CD4-positive, alpha-beta T cell treated with Interleukin-15 for 1 hour (primary cell): ENCODE measurements around the gene POU6F2.

Experiments used
- DNase-seq: peaks from one replicate; pipeline ENCODE4 v3.0.0-alpha.2; 2020

The POU6F2 gene

GRCh38 chr7:39265641-39266591, 288.2 kb downstream of the POU6F2 start:
- no peak for DNase-seq

- no peak for DNase-seq
Observed at GRCh38 chr7:39269034-39269433, 291.3 kb downstream of the POU6F2 start.

GRCh38 chr7:39270018-39270417, 292.3 kb downstream of the POU6F2 start:
- no peak for DNase-seq

- no peak for DNase-seq
Observed at GRCh38 chr7:39271402-39271801, 293.7 kb downstream of the POU6F2 start.

- DNase-seq = no peak
Observed at GRCh38 chr7:39272111-39272510, 294.4 kb downstream of the POU6F2 start.

- no peak for DNase-seq
Observed at GRCh38 chr7:39272691-39273090, 295.0 kb downstream of the POU6F2 start.

- no peak for DNase-seq
Observed at GRCh38 chr7:39280337-39280736, 302.6 kb downstream of the POU6F2 start.

GRCh38 chr7:39285256-39285655, 307.5 kb downstream of the POU6F2 start:
- DNase-seq = no peak

- no peak for DNase-seq
Observed at GRCh38 chr7:39288303-39288702, 310.6 kb downstream of the POU6F2 start.

- no peak for DNase-seq
Observed at GRCh38 chr7:39291628-39292410, 314.1 kb downstream of the POU6F2 start.

- DNase-seq = no peak
Observed at GRCh38 chr7:39293056-39293823, 315.5 kb downstream of the POU6F2 start.

- DNase-seq = no peak
Observed at GRCh38 chr7:39294022-39294421, 316.3 kb downstream of the POU6F2 start.

GRCh38 chr7:39295796-39296195, 318.1 kb downstream of the POU6F2 start:
- DNase-seq = no peak

- DNase-seq = no peak
Observed at GRCh38 chr7:39299695-39300094, 322.0 kb downstream of the POU6F2 start.

- DNase-seq = no peak
Observed at GRCh38 chr7:39300276-39300675, 322.6 kb downstream of the POU6F2 start.

- no peak for DNase-seq
Observed at GRCh38 chr7:39301543-39301942, 323.8 kb downstream of the POU6F2 start.

- DNase-seq = no peak
Observed at GRCh38 chr7:39304178-39304577, 326.5 kb downstream of the POU6F2 start.

- no peak for DNase-seq
Observed at GRCh38 chr7:39304668-39305405, 327.1 kb downstream of the POU6F2 start.

GRCh38 chr7:39306016-39306570, 328.4 kb downstream of the POU6F2 start:
- no peak for DNase-seq

- DNase-seq = no peak
Observed at GRCh38 chr7:39310699-39311098, 333.0 kb downstream of the POU6F2 start.

GRCh38 chr7:39312254-39312989, 334.7 kb downstream of the POU6F2 start:
- DNase-seq = no peak
